ENCODE measurements around the gene DRC7.
"Not testable (repeated sequence)": the region's sequence is repeated elsewhere in the genome, so short reads cannot be mapped to it uniquely, and the experiment has no call there.

DRC7 gene

DNA sequence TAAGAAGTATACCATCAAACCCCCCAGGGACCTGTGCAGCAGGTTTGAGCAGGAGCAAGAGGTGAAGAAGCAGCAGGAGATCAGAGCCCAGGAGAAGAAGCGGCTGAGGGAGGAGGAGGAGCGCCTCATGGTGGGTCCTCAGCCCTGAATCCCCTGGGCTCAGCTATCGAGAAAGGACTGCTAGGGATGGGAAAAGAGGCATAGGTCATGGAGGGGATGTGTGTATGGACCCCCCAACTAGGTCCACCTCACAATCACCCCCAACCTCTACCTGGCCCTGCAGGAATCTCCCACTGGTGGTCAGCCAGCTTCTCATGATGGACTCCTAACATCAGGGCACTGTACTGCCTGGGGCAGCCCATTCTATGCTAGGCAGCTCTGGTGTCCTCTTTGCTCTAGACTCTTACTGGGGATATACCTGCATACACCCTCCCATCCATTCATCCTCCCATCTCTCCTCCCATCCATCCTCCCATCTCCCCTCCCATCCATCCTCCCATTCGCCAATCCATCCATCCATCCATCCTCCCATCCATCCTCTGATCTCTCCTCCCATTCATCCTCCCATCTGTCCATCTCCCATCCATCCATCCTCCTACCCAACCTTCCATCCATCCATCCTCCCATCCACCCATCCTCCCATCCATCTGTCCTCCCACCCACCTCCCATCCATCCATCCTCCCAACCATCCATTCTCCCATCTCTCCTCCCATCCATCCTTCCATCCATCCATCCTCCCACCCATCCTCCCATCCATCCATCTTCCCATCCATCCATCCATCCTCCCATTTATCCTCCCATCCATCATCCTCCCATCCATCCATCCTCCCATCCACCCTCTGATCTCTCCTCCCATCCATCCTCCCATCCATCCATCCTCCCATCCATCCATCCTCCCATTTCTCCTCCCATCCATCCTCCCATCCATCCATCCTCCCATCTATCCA, 10.6 kb downstream of the DRC7 start:
- H3K27ac ChIP-seq (ENCODE audit: insufficient read depth, low read depth, low read length, poor library complexity, severe bottlenecking) = no peak overlapping the region
- no peak overlapping the region for H3K4me3 ChIP-seq (ENCODE audit: insufficient read depth, low read depth, low read length)
- H3K4me1 ChIP-seq (ENCODE audit: control insufficient read depth, insufficient read depth, low read length) = peaks cover 12% of the 10 kb centered on the region
- 88 to 94% methylated on average over 4 of the region's 4 CpGs for WGBS, 2 experiments
- no peaks in the 10 kb centered on the region for H3K36me3 ChIP-seq (ENCODE audit: control insufficient read depth, insufficient read depth, low read length)
- H3K27me3 ChIP-seq (ENCODE audit: control insufficient read depth, insufficient read depth, low read length, poor library complexity, severe bottlenecking) = no peaks in the 10 kb centered on the region
- no peaks in the 10 kb centered on the region for H3K9me3 ChIP-seq (ENCODE audit: control insufficient read depth, low read length)

DNA sequence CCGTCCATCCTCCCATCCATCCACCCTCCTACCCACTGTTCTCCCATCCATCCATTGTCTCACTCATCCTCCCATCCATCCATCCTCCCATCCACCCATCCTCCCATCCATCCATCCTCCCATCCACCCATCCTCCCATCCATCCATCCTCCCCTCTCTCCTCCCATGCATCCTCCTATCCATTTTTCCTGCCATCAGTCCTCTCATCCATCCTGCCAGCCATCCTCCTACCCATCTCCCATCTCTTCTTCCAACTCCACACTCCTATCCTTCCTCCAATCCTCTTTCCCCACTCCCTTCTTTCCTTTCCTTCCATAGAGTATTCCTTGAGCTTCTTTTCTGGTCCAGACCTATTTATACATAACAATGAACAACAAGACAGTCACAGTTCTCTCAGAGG, 12.1 kb downstream of the DRC7 start:
- 81 to 86% methylated on average over 1 of the region's 1 CpG for WGBS, 2 experiments
- no peaks in the 10 kb centered on the region for H3K9me3 ChIP-seq (ENCODE audit: control insufficient read depth, low read length)
- H3K27me3 ChIP-seq (ENCODE audit: control insufficient read depth, insufficient read depth, low read length, poor library complexity, severe bottlenecking) = no peaks in the 10 kb centered on the region
- H3K36me3 ChIP-seq (ENCODE audit: control insufficient read depth, insufficient read depth, low read length) = no peaks in the 10 kb centered on the region
- no peaks in the 10 kb centered on the region for H3K4me1 ChIP-seq (ENCODE audit: control insufficient read depth, insufficient read depth, low read length)
- H3K4me3 ChIP-seq (ENCODE audit: insufficient read depth, low read depth, low read length) = no peak overlapping the region
- no peak overlapping the region for H3K27ac ChIP-seq (ENCODE audit: insufficient read depth, low read depth, low read length, poor library complexity, severe bottlenecking)

- Histone ChIP-seq H3K27ac (ENCODE audit: insufficient read depth, low read depth, low read length, poor library complexity, severe bottlenecking) (no peak overlapping the region), H3K36me3 (ENCODE audit: control insufficient read depth, insufficient read depth, low read length) (no peaks in the 10 kb centered on the region), H3K4me1 (ENCODE audit: control insufficient read depth, insufficient read depth, low read length) (no peaks in the 10 kb centered on the region), H3K9me3 (ENCODE audit: control insufficient read depth, low read length) (no peaks in the 10 kb centered on the region), H3K4me3 (ENCODE audit: insufficient read depth, low read depth, low read length) (no peak overlapping the region), H3K27me3 (ENCODE audit: control insufficient read depth, insufficient read depth, low read length, poor library complexity, severe bottlenecking) (no peaks in the 10 kb centered on the region)
- WGBS, 2 experiments = 88 to 89% methylated on average over 11 of the region's 11 CpGs
These were observed 12.7 kb downstream of the DRC7 start for GRCh38 chr16:57707331-57707730.

GRCh38 chr16:57708168-57708567, 13.6 kb downstream of the DRC7 start:
- no peaks in the 10 kb centered on the region for H3K4me1 ChIP-seq (ENCODE audit: control insufficient read depth, insufficient read depth, low read length)

DNA sequence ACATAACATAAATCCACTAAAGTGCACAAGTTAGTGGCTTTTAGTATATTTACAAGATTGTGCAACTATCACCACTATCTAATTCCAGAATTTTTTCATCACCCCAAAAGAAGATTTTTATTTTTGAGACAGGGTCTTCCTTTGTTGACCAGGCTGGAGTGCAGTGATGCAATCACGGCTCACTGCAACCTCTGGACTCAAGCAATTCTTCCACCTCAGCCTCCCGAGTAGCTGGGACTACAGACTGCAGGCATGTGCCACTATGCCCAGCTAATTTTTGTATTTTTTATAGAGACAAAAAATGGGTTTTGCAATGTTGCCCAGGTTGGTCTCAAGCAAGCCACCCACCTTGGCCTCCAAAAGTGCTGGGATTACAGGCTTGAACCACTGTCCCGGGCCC, 15.1 kb downstream of the DRC7 start:
- no peaks in the 10 kb centered on the region for H3K36me3 ChIP-seq (ENCODE audit: control insufficient read depth, insufficient read depth, low read length)
- WGBS, 2 experiments = 90 to 94% methylated on average over 3 of the region's 3 CpGs
- H3K27me3 ChIP-seq (ENCODE audit: control insufficient read depth, insufficient read depth, low read length, poor library complexity, severe bottlenecking) = no peaks in the 10 kb centered on the region
- no peaks in the 10 kb centered on the region for H3K9me3 ChIP-seq (ENCODE audit: control insufficient read depth, low read length)
- no peak overlapping the region for H3K4me3 ChIP-seq (ENCODE audit: insufficient read depth, low read depth, low read length)
- no peak overlapping the region for H3K27ac ChIP-seq (ENCODE audit: insufficient read depth, low read depth, low read length, poor library complexity, severe bottlenecking)
- H3K4me1 ChIP-seq (ENCODE audit: control insufficient read depth, insufficient read depth, low read length) = no peaks in the 10 kb centered on the region

More at GRCh38 chr16:57708168-57708567, 13.6 kb downstream of the DRC7 start:
- no peak overlapping the region for H3K27ac ChIP-seq (ENCODE audit: insufficient read depth, low read depth, low read length, poor library complexity, severe bottlenecking)
- no peaks in the 10 kb centered on the region for H3K27me3 ChIP-seq (ENCODE audit: control insufficient read depth, insufficient read depth, low read length, poor library complexity, severe bottlenecking)
- H3K9me3 ChIP-seq (ENCODE audit: control insufficient read depth, low read length) = no peaks in the 10 kb centered on the region
- 91 to 99% methylated on average over 2 to 3 of the region's 3 CpGs for WGBS, 2 experiments
- no peak overlapping the region for H3K4me3 ChIP-seq (ENCODE audit: insufficient read depth, low read depth, low read length)
- H3K36me3 ChIP-seq (ENCODE audit: control insufficient read depth, insufficient read depth, low read length) = no peaks in the 10 kb centered on the region

- 93 to 96% methylated on average over 5 of the region's 5 CpGs for WGBS, 2 experiments
- H3K4me3 ChIP-seq (ENCODE audit: insufficient read depth, low read depth, low read length) = no peak overlapping the region
These were observed 16.7 kb downstream of the DRC7 start for GRCh38 chr16:57711346-57711745.

DNA sequence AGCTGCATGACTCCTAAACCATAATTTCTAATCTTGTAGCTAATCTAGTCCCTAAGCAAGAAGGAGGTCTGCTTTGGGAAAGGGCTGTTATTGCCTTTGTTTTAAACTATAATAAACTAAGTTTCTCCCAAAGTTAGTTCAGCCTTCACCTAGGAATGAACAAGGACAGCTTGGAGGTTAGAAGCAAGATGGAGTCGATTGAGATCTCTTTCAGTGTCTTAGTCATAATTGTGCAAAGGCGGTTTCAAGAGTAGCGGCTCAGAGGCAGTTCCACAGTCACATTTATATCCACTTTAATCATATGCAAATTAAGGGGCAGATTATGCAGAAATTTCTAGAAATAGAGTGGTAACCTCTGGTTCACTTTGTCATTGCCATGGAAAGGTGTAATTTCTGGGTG, 17.4 kb downstream of the DRC7 start:
- H3K9me3 ChIP-seq (ENCODE audit: control insufficient read depth, low read length) = no peaks in the 10 kb centered on the region
- H3K4me3 ChIP-seq (ENCODE audit: insufficient read depth, low read depth, low read length) = no peak overlapping the region
- no peak overlapping the region for H3K27ac ChIP-seq (ENCODE audit: insufficient read depth, low read depth, low read length, poor library complexity, severe bottlenecking)
- H3K36me3 ChIP-seq (ENCODE audit: control insufficient read depth, insufficient read depth, low read length) = no peaks in the 10 kb centered on the region
- WGBS, 2 experiments = 85 to 93% methylated on average over 2 to 3 of the region's 3 CpGs
- no peaks in the 10 kb centered on the region for H3K27me3 ChIP-seq (ENCODE audit: control insufficient read depth, insufficient read depth, low read length, poor library complexity, severe bottlenecking)
- no peaks in the 10 kb centered on the region for H3K4me1 ChIP-seq (ENCODE audit: control insufficient read depth, insufficient read depth, low read length)

More at GRCh38 chr16:57711346-57711745, 16.7 kb downstream of the DRC7 start:
- Histone ChIP-seq H3K27me3 (ENCODE audit: control insufficient read depth, insufficient read depth, low read length, poor library complexity, severe bottlenecking) (no peaks in the 10 kb centered on the region), H3K27ac (ENCODE audit: insufficient read depth, low read depth, low read length, poor library complexity, severe bottlenecking) (no peak overlapping the region), H3K36me3 (ENCODE audit: control insufficient read depth, insufficient read depth, low read length) (no peaks in the 10 kb centered on the region), H3K9me3 (ENCODE audit: control insufficient read depth, low read length) (no peaks in the 10 kb centered on the region), H3K4me1 (ENCODE audit: control insufficient read depth, insufficient read depth, low read length) (no peaks in the 10 kb centered on the region)

GRCh38 chr16:57712569-57712968, 18.0 kb downstream of the DRC7 start:
- H3K4me1 ChIP-seq (ENCODE audit: control insufficient read depth, insufficient read depth, low read length); H3K36me3 ChIP-seq (ENCODE audit: control insufficient read depth, insufficient read depth, low read length); H3K27me3 ChIP-seq (ENCODE audit: control insufficient read depth, insufficient read depth, low read length, poor library complexity, severe bottlenecking); H3K4me3 ChIP-seq (ENCODE audit: insufficient read depth, low read depth, low read length); H3K9me3 ChIP-seq (ENCODE audit: control insufficient read depth, low read length); H3K27ac ChIP-seq (ENCODE audit: insufficient read depth, low read depth, low read length, poor library complexity, severe bottlenecking): not testable (repeated sequence)
- 85 to 89% methylated on average over 6 of the region's 6 CpGs for WGBS, 2 experiments

DNA sequence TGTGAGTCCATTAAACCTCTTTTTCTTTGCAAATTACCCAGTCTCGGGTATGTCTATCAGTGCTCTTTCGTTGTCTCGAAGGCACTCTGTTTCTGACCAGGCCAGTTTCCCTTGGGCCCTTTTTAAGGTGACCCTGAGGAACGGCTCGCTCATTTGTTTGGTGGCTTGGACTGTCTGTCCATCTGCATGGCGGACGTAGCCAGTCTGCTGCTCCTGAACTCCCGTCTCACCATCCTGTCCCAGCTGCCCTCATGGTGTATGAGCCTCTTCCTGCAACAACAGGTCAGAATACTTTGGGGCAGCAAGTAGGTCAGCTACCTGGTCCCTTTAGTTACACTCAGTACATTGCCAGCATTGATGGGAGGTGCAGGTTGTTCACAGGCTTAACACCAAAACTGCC, 19.0 kb downstream of the DRC7 start:
- Histone ChIP-seq H3K4me3 (ENCODE audit: insufficient read depth, low read depth, low read length) (no peak overlapping the region), H3K27me3 (ENCODE audit: control insufficient read depth, insufficient read depth, low read length, poor library complexity, severe bottlenecking) (no peaks in the 10 kb centered on the region), H3K9me3 (ENCODE audit: control insufficient read depth, low read length) (no peaks in the 10 kb centered on the region), H3K36me3 (ENCODE audit: control insufficient read depth, insufficient read depth, low read length) (no peaks in the 10 kb centered on the region), H3K27ac (ENCODE audit: insufficient read depth, low read depth, low read length, poor library complexity, severe bottlenecking) (no peak overlapping the region), H3K4me1 (ENCODE audit: control insufficient read depth, insufficient read depth, low read length) (no peaks in the 10 kb centered on the region)
- WGBS, 2 experiments = 91 to 97% methylated on average over 8 of the region's 8 CpGs

DNA sequence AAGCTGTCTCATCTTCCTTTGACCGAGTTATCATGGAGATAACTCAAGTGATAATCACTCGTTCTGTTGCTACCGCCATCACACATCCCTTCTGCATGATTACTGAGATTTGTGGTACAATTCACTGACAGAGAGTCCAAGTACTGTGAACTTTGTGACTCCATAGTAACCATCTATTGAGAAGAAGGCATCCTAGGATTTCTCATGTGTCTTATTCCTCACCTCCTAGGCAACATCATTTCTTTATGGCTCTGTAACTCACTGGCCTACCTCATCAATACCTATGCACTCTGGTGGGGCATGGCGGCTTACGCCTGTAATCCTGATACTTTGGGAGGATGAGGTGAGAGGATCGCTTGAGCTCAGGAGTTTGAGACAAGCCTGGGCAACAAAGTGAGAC, 19.4 kb downstream of the DRC7 start:
- no peak overlapping the region for H3K4me3 ChIP-seq (ENCODE audit: insufficient read depth, low read depth, low read length)
- H3K4me1 ChIP-seq (ENCODE audit: control insufficient read depth, insufficient read depth, low read length) = no peaks in the 10 kb centered on the region
- H3K27ac ChIP-seq (ENCODE audit: insufficient read depth, low read depth, low read length, poor library complexity, severe bottlenecking) = no peak overlapping the region
- 90% methylated on average over 6 of the region's 6 CpGs for WGBS, 2 experiments
- H3K36me3 ChIP-seq (ENCODE audit: control insufficient read depth, insufficient read depth, low read length) = no peaks in the 10 kb centered on the region
- no peaks in the 10 kb centered on the region for H3K9me3 ChIP-seq (ENCODE audit: control insufficient read depth, low read length)
- H3K27me3 ChIP-seq (ENCODE audit: control insufficient read depth, insufficient read depth, low read length, poor library complexity, severe bottlenecking) = no peaks in the 10 kb centered on the region

Measured in ectodermal cell (in vitro differentiated cells).